Neural progenitor cell (in vitro differentiated cells): ENCODE results near the gene CTF1. TPM values are rescaled to one million over a fixed set of nuclear protein-coding genes. Genes with fewer than 3 reads are reported as not detected.

ENCODE experiments used
- DNase-seq: peaks from one replicate; pipeline ENCODE4 v3.0.0-alpha.2; 2016; ENCODE audit warnings: low spot score
- H2AFZ ChIP-seq: fragments of 200-600 bp; sonication (generic); replicated peaks from 2 replicates; pipeline ENCODE4 v1.6.1; 2016; ENCODE audit warnings: antibody characterized with exemption
- H3F3A ChIP-seq: fragments of 200-600 bp; sonication (generic); 2 replicates; pipeline ENCODE4 v1.6.1; 2016; ENCODE audit warnings: antibody characterized with exemption, low read depth
- H3K27ac ChIP-seq: fragments of 200-600 bp; sonication (generic); 2 replicates; pipeline ENCODE4 v1.5.1; 2016; ENCODE audit warnings: mild to moderate bottlenecking
- H3K27me3 ChIP-seq: fragments of 200-600 bp; sonication (generic); 2 replicates; pipeline ENCODE4 v1.6.1; 2016; ENCODE audit warnings: mild to moderate bottlenecking, moderate library complexity
- H3K36me3 ChIP-seq: fragments of 200-600 bp; sonication (generic); 2 replicates; pipeline ENCODE4 v1.5.1; 2016
- H3K4me1 ChIP-seq: fragments of 200-600 bp; sonication (generic); 2 replicates; pipeline ENCODE4 v1.6.1; 2016; ENCODE audit warnings: mixed run types
- H3K4me2 ChIP-seq: fragments of 200-600 bp; sonication (generic); 2 replicates; pipeline ENCODE4 v1.6.1; 2016
- H3K4me3 ChIP-seq: fragments of 200-600 bp; sonication (generic); 2 replicates; pipeline ENCODE4 v1.5.1; 2016
- H3K79me2 ChIP-seq: fragments of 200-600 bp; sonication (generic); 2 replicates; pipeline ENCODE4 v1.6.1; 2016; ENCODE audit warnings: low read depth
- H3K9ac ChIP-seq: fragments of 200-600 bp; sonication (generic); 2 replicates; pipeline ENCODE4 v1.6.1; 2016
- H3K9me3 ChIP-seq: fragments of 200-600 bp; sonication (generic); 2 replicates; pipeline ENCODE4 v1.5.1; 2016; ENCODE audit warnings: low read depth
- H4K20me1 ChIP-seq: fragments of 200-600 bp; sonication (generic); 2 replicates; pipeline ENCODE4 v1.6.1; 2016; ENCODE audit warnings: low read depth
- H3K27ac Mint-ChIP-seq: 3 replicates; pipeline ENCODE4 v1.8.0; 2021; ENCODE audit warnings: mixed read lengths
- H3K27me3 Mint-ChIP-seq: 2 replicates; pipeline ENCODE4 v1.8.0; 2022; ENCODE audit warnings: low read depth, mild to moderate bottlenecking, inconsistent platforms, moderate library complexity, mixed read lengths; ENCODE audit not compliant: insufficient read depth
- H3K36me3 Mint-ChIP-seq: 3 replicates; pipeline ENCODE4 v1.8.0; 2021; ENCODE audit warnings: mixed read lengths
- H3K4me1 Mint-ChIP-seq: 3 replicates; pipeline ENCODE4 v1.8.0; 2021; ENCODE audit warnings: mixed read lengths
- H3K4me3 Mint-ChIP-seq: 3 replicates; pipeline ENCODE4 v1.8.0; 2021; ENCODE audit warnings: mild to moderate bottlenecking, moderate library complexity, mixed read lengths
- H3K9me3 Mint-ChIP-seq: 3 replicates; pipeline ENCODE4 v1.8.0; 2020; ENCODE audit warnings: mixed read lengths
- CTCF ChIP-seq: fragments of 200-600 bp; sonication (generic); IDR thresholded peaks from 2 replicates; pipeline ENCODE4 v1.5.1; 2017; ENCODE audit warnings: antibody characterized with exemption, mild to moderate bottlenecking
- EZH2 ChIP-seq: fragments of 200-600 bp; sonication (generic); IDR thresholded peaks from 2 replicates; pipeline ENCODE4 v1.6.1; 2017; ENCODE audit warnings: antibody characterized with exemption, mild to moderate bottlenecking, moderate library complexity
- EZH2phosphoT487 ChIP-seq: fragments of 200-600 bp; sonication (generic); IDR thresholded peaks from 2 replicates; pipeline ENCODE4 v1.6.1; 2017; ENCODE audit warnings: antibody characterized with exemption
- total RNA-seq: library from RNA; depleted of rRNA; stranded (reverse); fragments of >200 nt; gene quantifications from 2 replicates; pipeline ENCODE4 v1.2.3, GENCODE V29; 2015; ENCODE audit warnings: low replicate concordance

The CTF1 gene
- total RNA-seq, 1 donor from 2014 or later, result 0.39 TPM

GRCh38 chr16:30944352-30944751 is 47.9 kb downstream of the CTF1 start:
- Histone ChIP-seq H4K20me1 (peaks cover 20% of the 10 kb centered on the region), H3K4me2 (no peak overlapping the region), H3K4me3 (no peak overlapping the region), H2AFZ (no peak overlapping the region), H3K27ac (no peak overlapping the region), H3F3A (peaks cover 42% of the 10 kb centered on the region), H3K79me2 (peaks cover 15% of the 10 kb centered on the region), H3K9me3 (no peaks in the 10 kb centered on the region), H3K4me1 (peaks cover 10% of the 10 kb centered on the region), H3K27me3 (no peaks in the 10 kb centered on the region), H3K9ac (no peak overlapping the region), H3K36me3 (peaks cover 9% of the 10 kb centered on the region)
- no peak for TF ChIP-seq CTCF
- DNase-seq, result no peak
- Mint-ChIP-seq H3K4me3 (no peak overlapping the region), H3K36me3 (peaks cover 25% of the 10 kb centered on the region), H3K4me1 (peaks cover 28% of the 10 kb centered on the region), H3K27me3 (peaks cover 6% of the 10 kb centered on the region), H3K9me3 (no peaks in the 10 kb centered on the region), H3K27ac (no peak overlapping the region)

GRCh38 chr16:30946671-30947540 is 50.5 kb downstream of the CTF1 start:
- Histone ChIP-seq H3K4me1 (peaks cover 19% of the 10 kb centered on the region), H3F3A (peaks cover 37% of the 10 kb centered on the region), H3K79me2 (peaks cover 22% of the 10 kb centered on the region), H3K9ac (no peak overlapping the region), H3K27ac (no peak overlapping the region), H2AFZ (no peak overlapping the region), H3K4me2 (peak overlapping the region; percentile 96), H3K9me3 (no peaks in the 10 kb centered on the region), H3K36me3 (peaks cover 9% of the 10 kb centered on the region), H3K4me3 (peak overlapping the region; percentile 96), H4K20me1 (peaks cover 21% of the 10 kb centered on the region), H3K27me3 (no peaks in the 10 kb centered on the region)
- peak overlapping the region; percentile 84 for H3K27ac Mint-ChIP-seq
- peaks cover 10% of the 10 kb centered on the region for H3K27me3 Mint-ChIP-seq
- H3K4me3 Mint-ChIP-seq, result peak overlapping the region; percentile 70
- H3K9me3 Mint-ChIP-seq, result no peaks in the 10 kb centered on the region
- DNase-seq, result no peak
- peaks cover 19% of the 10 kb centered on the region for H3K36me3 Mint-ChIP-seq
- no peak for TF ChIP-seq EZH2phosphoT487
- H3K4me1 Mint-ChIP-seq, result peaks cover 33% of the 10 kb centered on the region

- H3K36me3 ChIP-seq, result peaks cover 9% of the 10 kb centered on the region
- peaks cover 16% of the 10 kb centered on the region for H4K20me1 ChIP-seq
- peak; percentile 37 for DNase-seq
- no peaks in the 10 kb centered on the region for H3K27me3 ChIP-seq
- H3K4me1 Mint-ChIP-seq, result peaks cover 31% of the 10 kb centered on the region
- peak overlapping the region; percentile 43 for H2AFZ ChIP-seq
- H3K36me3 Mint-ChIP-seq, result peaks cover 19% of the 10 kb centered on the region
- peaks cover 10% of the 10 kb centered on the region for H3K27me3 Mint-ChIP-seq
- H3K9me3 Mint-ChIP-seq, result no peaks in the 10 kb centered on the region
- peak overlapping the region; percentile 96 for H3K4me2 ChIP-seq
- H3F3A ChIP-seq, result peaks cover 37% of the 10 kb centered on the region
- H3K9me3 ChIP-seq, result no peaks in the 10 kb centered on the region
- no peak for TF ChIP-seq EZH2
- TF ChIP-seq EZH2phosphoT487, result no peak
- no peak for TF ChIP-seq CTCF
- H3K27ac Mint-ChIP-seq, result peak overlapping the region; percentile 95
- peaks cover 19% of the 10 kb centered on the region for H3K4me1 ChIP-seq
- peaks cover 21% of the 10 kb centered on the region for H3K79me2 ChIP-seq
- H3K4me3 Mint-ChIP-seq, result peak overlapping the region; percentile 84
- H3K4me3 ChIP-seq, result peak overlapping the region; percentile 96
- H3K27ac ChIP-seq, result no peak overlapping the region
- no peak overlapping the region for H3K9ac ChIP-seq
These were observed 51.1 kb downstream of the CTF1 start for GRCh38 chr16:30947541-30947858.
